ENCODE measurements around the gene ASS1.
A peak's percentile ranks its signal among the peaks of the same experiment; 100 is the strongest.

The ASS1 gene

DNA sequence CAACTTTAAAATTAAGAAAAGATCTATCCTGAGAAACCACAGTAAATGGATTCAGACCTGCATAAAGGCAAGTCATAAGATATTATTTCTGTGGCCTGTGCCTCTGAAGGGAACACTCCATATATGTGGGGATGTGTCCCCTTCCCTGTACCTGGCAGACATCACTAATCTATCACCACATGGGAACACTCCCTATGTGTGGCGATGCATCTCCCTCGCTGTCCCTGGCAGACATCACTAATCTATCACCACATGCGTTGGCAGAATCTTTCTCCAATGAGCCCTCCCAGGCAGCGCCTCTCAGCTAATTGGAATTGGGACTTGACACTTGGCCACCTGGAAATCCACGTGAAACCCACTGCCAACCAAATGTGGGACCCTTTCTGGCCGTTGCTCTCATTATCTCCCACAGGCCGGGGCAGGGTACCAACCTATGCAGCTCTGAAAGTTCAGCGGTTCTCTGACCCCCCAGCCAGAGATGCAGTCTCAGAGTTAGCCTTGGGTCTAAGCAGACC, 25.2 kb upstream of the ASS1 start:
- POLR2A ChIA-PET, result no interaction called here
- Histone ChIP-seq H3K27ac (ENCODE audit: extremely low read depth, low read depth, low read length) (no peak overlapping the region), H3K36me3 (ENCODE audit: control insufficient read depth in 2 of 2, insufficient read depth in 1 of 2, low read length in 2 of 2) (no peaks in the 10 kb centered on the region), H3K4me3 (ENCODE audit: low read depth, low read length) (no peak overlapping the region), H3K4me1 (ENCODE audit: control insufficient read depth, insufficient read depth, low read length) (no peaks in the 10 kb centered on the region), H3K9me3 (ENCODE audit: control insufficient read depth, insufficient read depth, low read depth, low read length) (no peaks in the 10 kb centered on the region)
- TF ChIP-seq, protein P1, sequence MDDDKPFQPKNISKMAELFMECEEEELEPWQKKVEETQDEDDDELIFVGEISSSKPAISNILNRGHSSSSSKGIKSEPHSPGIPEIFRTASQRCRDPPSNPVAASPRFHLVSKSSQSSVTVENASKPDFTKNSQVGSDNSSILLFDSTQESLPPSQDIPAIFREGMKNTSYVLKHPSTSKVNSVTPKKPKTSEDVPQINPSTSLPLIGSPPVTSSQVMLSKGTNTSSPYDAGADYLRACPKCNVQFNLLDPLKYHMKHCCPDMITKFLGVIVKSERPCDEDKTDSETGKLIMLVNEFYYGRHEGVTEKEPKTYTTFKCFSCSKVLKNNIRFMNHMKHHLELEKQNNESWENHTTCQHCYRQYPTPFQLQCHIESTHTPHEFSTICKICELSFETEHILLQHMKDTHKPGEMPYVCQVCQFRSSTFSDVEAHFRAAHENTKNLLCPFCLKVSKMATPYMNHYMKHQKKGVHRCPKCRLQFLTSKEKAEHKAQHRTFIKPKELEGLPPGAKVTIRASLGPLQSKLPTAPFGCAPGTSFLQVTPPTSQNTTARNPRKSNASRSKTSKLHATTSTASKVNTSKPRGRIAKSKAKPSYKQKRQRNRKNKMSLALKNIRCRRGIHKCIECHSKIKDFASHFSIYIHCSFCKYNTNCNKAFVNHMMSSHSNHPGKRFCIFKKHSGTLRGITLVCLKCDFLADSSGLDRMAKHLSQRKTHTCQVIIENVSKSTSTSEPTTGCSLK (tag by site-specific recombination; IDR thresholded peaks at IDR 0.05), result no peak
- TF ChIP-seq GFI1B (tag by site-specific recombination; IDR thresholded peaks at IDR 0.05), result no peak
- TF ChIP-seq ZNF23 (tag by site-specific recombination; IDR thresholded peaks at IDR 0.05; ENCODE audit: borderline replicate concordance), result peak; percentile 98
- TF ChIP-seq ZBTB17 (tag by site-specific recombination; IDR thresholded peaks at IDR 0.05), result peak; percentile 92
- CTCF ChIA-PET, result interaction anchor here (1.0 kb wide), 1 partner anchor 27 kb away, joined by 3 read pairs; no protein-coding TSS in a partner anchor

DNA sequence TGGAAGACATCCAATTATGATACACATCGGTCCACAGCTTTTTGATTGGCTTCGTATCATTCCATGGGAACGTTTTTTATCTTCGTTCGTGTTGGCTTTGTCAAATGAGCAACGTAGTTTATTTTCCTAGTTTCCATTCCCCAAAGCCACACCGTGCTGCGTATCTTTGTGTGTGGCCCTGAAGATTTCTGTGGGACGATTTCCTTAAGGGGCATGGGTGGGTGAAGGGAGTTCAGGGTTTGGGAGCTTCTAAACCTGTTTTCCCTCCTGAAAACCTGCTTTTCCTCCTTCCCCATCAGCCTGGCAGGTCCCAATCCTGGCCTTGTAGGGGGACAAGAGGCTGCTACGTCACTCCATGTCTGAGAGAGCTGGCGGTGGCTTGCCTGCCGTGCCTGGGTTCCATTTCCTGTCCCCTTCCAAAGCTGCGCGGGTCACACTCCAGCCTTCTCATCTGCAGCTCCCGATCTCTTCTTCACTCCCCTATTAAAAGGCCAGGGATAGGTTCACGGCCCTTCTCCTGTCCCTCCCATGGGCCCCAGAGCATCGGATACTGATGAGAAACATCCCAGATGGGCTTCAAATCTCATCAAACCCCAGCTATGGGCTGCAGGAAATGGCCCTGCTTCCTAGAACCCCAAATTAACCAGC, 23.5 kb upstream of the ASS1 start:
- Histone ChIP-seq H3K4me1 (ENCODE audit: control insufficient read depth, insufficient read depth, low read length) (no peaks in the 10 kb centered on the region), H3K27ac (ENCODE audit: extremely low read depth, low read depth, low read length) (no peak overlapping the region), H3K4me3 (ENCODE audit: low read depth, low read length) (no peak overlapping the region), H3K36me3 (ENCODE audit: control insufficient read depth in 2 of 2, insufficient read depth in 1 of 2, low read length in 2 of 2) (no peaks in the 10 kb centered on the region), H3K9me3 (ENCODE audit: control insufficient read depth, insufficient read depth, low read depth, low read length) (no peaks in the 10 kb centered on the region)
- ChIA-PET CTCF (interaction anchor here (1.2 to 2.2 kb wide), 2 partner anchors 11 to 12 kb away, joined by 5 to 8 read pairs; no protein-coding TSS in a partner anchor), POLR2A (interaction anchor here (0.5 kb wide), 1 partner anchor 28 kb away, joined by 3 read pairs; no protein-coding TSS in a partner anchor)
- TF ChIP-seq, protein P2, sequence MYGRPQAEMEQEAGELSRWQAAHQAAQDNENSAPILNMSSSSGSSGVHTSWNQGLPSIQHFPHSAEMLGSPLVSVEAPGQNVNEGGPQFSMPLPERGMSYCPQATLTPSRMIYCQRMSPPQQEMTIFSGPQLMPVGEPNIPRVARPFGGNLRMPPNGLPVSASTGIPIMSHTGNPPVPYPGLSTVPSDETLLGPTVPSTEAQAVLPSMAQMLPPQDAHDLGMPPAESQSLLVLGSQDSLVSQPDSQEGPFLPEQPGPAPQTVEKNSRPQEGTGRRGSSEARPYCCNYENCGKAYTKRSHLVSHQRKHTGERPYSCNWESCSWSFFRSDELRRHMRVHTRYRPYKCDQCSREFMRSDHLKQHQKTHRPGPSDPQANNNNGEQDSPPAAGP (tag by site-specific recombination; IDR thresholded peaks at IDR 0.05), result no peak
- TF ChIP-seq, protein P3, sequence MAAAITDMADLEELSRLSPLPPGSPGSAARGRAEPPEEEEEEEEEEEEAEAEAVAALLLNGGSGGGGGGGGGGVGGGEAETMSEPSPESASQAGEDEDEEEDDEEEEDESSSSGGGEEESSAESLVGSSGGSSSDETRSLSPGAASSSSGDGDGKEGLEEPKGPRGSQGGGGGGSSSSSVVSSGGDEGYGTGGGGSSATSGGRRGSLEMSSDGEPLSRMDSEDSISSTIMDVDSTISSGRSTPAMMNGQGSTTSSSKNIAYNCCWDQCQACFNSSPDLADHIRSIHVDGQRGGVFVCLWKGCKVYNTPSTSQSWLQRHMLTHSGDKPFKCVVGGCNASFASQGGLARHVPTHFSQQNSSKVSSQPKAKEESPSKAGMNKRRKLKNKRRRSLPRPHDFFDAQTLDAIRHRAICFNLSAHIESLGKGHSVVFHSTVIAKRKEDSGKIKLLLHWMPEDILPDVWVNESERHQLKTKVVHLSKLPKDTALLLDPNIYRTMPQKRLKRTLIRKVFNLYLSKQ (tag by site-specific recombination; IDR thresholded peaks at IDR 0.05; ENCODE audit: borderline replicate concordance), result no peak
- TF ChIP-seq RBAK (tag by site-specific recombination; IDR thresholded peaks at IDR 0.05) (no peak), ZNF311 (tag by site-specific recombination; IDR thresholded peaks at IDR 0.05; ENCODE audit: borderline replicate concordance) (no peak), KLF9 (tag by site-specific recombination; IDR thresholded peaks at IDR 0.05; ENCODE audit: low read depth) (no peak), MYNN (tag by site-specific recombination; IDR thresholded peaks at IDR 0.05; ENCODE audit: borderline replicate concordance) (no peak), ZNF391 (tag by site-specific recombination; IDR thresholded peaks at IDR 0.05; ENCODE audit: borderline replicate concordance, low read depth) (no peak), SALL2 (tag by site-specific recombination; IDR thresholded peaks at IDR 0.05; ENCODE audit: borderline replicate concordance) (no peak)
- TF ChIP-seq, protein P4, sequence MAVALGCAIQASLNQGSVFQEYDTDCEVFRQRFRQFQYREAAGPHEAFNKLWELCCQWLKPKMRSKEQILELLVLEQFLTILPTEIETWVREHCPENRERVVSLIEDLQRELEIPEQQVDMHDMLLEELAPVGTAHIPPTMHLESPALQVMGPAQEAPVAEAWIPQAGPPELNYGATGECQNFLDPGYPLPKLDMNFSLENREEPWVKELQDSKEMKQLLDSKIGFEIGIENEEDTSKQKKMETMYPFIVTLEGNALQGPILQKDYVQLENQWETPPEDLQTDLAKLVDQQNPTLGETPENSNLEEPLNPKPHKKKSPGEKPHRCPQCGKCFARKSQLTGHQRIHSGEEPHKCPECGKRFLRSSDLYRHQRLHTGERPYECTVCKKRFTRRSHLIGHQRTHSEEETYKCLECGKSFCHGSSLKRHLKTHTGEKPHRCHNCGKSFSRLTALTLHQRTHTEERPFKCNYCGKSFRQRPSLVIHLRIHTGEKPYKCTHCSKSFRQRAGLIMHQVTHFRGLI (tag by site-specific recombination; IDR thresholded peaks at IDR 0.05), result no peak
- TF ChIP-seq, protein P5, sequence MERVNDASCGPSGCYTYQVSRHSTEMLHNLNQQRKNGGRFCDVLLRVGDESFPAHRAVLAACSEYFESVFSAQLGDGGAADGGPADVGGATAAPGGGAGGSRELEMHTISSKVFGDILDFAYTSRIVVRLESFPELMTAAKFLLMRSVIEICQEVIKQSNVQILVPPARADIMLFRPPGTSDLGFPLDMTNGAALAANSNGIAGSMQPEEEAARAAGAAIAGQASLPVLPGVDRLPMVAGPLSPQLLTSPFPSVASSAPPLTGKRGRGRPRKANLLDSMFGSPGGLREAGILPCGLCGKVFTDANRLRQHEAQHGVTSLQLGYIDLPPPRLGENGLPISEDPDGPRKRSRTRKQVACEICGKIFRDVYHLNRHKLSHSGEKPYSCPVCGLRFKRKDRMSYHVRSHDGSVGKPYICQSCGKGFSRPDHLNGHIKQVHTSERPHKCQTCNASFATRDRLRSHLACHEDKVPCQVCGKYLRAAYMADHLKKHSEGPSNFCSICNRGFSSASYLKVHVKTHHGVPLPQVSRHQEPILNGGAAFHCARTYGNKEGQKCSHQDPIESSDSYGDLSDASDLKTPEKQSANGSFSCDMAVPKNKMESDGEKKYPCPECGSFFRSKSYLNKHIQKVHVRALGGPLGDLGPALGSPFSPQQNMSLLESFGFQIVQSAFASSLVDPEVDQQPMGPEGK (tag by site-specific recombination; IDR thresholded peaks at IDR 0.05), result no peak
- TF ChIP-seq, protein P6, sequence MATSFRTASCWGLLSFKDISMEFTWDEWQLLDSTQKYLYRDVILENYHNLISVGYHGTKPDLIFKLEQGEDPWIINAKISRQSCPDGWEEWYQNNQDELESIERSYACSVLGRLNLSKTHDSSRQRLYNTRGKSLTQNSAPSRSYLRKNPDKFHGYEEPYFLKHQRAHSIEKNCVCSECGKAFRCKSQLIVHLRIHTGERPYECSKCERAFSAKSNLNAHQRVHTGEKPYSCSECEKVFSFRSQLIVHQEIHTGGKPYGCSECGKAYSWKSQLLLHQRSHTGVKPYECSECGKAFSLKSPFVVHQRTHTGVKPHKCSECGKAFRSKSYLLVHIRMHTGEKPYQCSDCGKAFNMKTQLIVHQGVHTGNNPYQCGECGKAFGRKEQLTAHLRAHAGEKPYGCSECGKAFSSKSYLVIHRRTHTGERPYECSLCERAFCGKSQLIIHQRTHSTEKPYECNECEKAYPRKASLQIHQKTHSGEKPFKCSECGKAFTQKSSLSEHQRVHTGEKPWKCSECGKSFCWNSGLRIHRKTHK (tag by site-specific recombination; IDR thresholded peaks at IDR 0.05), result no peak
